ENCODE data around the gene CIC. TPM values are rescaled to one million over a fixed set of nuclear protein-coding genes. Genes with fewer than 3 reads are reported as not detected.

Gene CIC
- total RNA-seq, 1 experiment from 2014 or later = 54.0 TPM

GRCh38 chr19:42276284-42276683 is 7.2 kb downstream of the CIC start:
- Histone ChIP-seq H3K79me2 (ENCODE audit: insufficient read depth, low read length) (no peaks in the 10 kb centered on the region), H4K91ac (ENCODE audit: insufficient read length, low read depth, low read length) (no peak overlapping the region), H4K5ac (ENCODE audit: insufficient read length, low read depth, low read length) (no peak overlapping the region)

More at GRCh38 chr19:42276284-42276683, 7.2 kb downstream of the CIC start:
- H3K36me3 Mint-ChIP-seq (ENCODE audit: insufficient read depth in 1 of 3, low read depth in 3 of 3) = peaks cover 4 to 23% (median 16%) of the 10 kb centered on the region in 3 experiments; a peak in 6 of 7 replicates
- H3K4me1 Mint-ChIP-seq = peaks cover 15 to 18% of the 10 kb centered on the region in 2 experiments
- H3K9ac ChIP-seq (ENCODE audit: extremely low read depth, insufficient read length, low read length) = no peak overlapping the region
- no peak overlapping the region for H2BK15ac ChIP-seq (ENCODE audit: low read depth, low read length)
- no peaks in the 10 kb centered on the region for H3K27me3 ChIP-seq (ENCODE audit: insufficient read depth, low read length)
- no peak overlapping the region for H3K56ac ChIP-seq (ENCODE audit: insufficient read length, low read depth, low read length)
- no peaks in the 10 kb centered on the region for H3K27me3 Mint-ChIP-seq (ENCODE audit: low read depth)
- H4K20me1 ChIP-seq (ENCODE audit: control insufficient read depth, insufficient read depth, insufficient read length) = no peaks in the 10 kb centered on the region
- no peak for DNase-seq
- TF ChIP-seq, protein P1, sequence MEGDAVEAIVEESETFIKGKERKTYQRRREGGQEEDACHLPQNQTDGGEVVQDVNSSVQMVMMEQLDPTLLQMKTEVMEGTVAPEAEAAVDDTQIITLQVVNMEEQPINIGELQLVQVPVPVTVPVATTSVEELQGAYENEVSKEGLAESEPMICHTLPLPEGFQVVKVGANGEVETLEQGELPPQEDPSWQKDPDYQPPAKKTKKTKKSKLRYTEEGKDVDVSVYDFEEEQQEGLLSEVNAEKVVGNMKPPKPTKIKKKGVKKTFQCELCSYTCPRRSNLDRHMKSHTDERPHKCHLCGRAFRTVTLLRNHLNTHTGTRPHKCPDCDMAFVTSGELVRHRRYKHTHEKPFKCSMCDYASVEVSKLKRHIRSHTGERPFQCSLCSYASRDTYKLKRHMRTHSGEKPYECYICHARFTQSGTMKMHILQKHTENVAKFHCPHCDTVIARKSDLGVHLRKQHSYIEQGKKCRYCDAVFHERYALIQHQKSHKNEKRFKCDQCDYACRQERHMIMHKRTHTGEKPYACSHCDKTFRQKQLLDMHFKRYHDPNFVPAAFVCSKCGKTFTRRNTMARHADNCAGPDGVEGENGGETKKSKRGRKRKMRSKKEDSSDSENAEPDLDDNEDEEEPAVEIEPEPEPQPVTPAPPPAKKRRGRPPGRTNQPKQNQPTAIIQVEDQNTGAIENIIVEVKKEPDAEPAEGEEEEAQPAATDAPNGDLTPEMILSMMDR (conservative IDR thresholded peaks at IDR 0.05) = no peak
- no peaks in the 10 kb centered on the region for H3K4me1 ChIP-seq (ENCODE audit: insufficient read depth, low read length)
- H4K8ac ChIP-seq (replicated peaks; ENCODE audit: insufficient read length, low read depth, low read length) = no peak overlapping the region
- no peak overlapping the region for H2AFZ ChIP-seq (ENCODE audit: low read length)
- no peaks in the 10 kb centered on the region for H3K9me3 ChIP-seq (ENCODE audit: control insufficient read depth, low read depth, low read length)
- no peak overlapping the region for H3K18ac ChIP-seq (ENCODE audit: insufficient read length, low read depth, low read length)
- no peak overlapping the region for H3K23ac ChIP-seq (ENCODE audit: insufficient read length, low read depth, low read length)
- H3K27ac ChIP-seq (ENCODE audit: insufficient read length, low read depth, low read length) = no peak overlapping the region
- no peak overlapping the region for H2BK12ac ChIP-seq (ENCODE audit: insufficient read length, low read depth, low read length)
- H3K4me2 ChIP-seq (ENCODE audit: insufficient read depth, insufficient read length, low read length) = no peak overlapping the region
- peak overlapping the region in 1 of 3 experiments; percentile 40; a peak in 2 of 7 replicates for H3K27ac Mint-ChIP-seq
- no peak overlapping the region for H3T11ph ChIP-seq (ENCODE audit: low read length)
- H2BK5ac ChIP-seq (ENCODE audit: insufficient read length, low read length) = no peak overlapping the region
- no peak overlapping the region for H3K4me3 Mint-ChIP-seq
- WGBS (ENCODE audit: extremely low coverage, insufficient read length, low lambda C conversion rate) = no CpG with 5 or more reads among the region's 3 CpGs
- H2AK5ac ChIP-seq (ENCODE audit: insufficient read length, low read length) = no peak overlapping the region
- no peak overlapping the region for H3K14ac ChIP-seq (ENCODE audit: insufficient read depth, low read length)
- no peak overlapping the region for H2BK120ac ChIP-seq (ENCODE audit: low read depth, low read length, poor library complexity, severe bottlenecking)
- H3K4ac ChIP-seq (ENCODE audit: low read depth, low read length) = no peak overlapping the region
- peaks cover 4% of the 10 kb centered on the region for H3K23me2 ChIP-seq (ENCODE audit: insufficient read length, low read depth, low read length, poor library complexity, severe bottlenecking)
- H2BK20ac ChIP-seq (ENCODE audit: low read depth, low read length, poor library complexity, severe bottlenecking) = no peak overlapping the region
- H3K9me3 Mint-ChIP-seq = no peaks in the 10 kb centered on the region; a peak in 2 of 5 replicates
- H3K79me1 ChIP-seq (ENCODE audit: insufficient read depth, low read depth, low read length, poor library complexity, severe bottlenecking) = no peaks in the 10 kb centered on the region
